HG03460 (cell line): ENCODE data around the gene MYOM3.
"Not testable (repeated sequence)": the region's sequence is repeated elsewhere in the genome, so short reads cannot be mapped to it uniquely, and the experiment has no call there.

Source experiments
- ATAC-seq: cut with Tn5 transposase; IDR thresholded peaks from one replicate; pipeline ENCODE4 v1.9.1; 2021; ENCODE audit not compliant: unreplicated experiment

The MYOM3 gene

DNA sequence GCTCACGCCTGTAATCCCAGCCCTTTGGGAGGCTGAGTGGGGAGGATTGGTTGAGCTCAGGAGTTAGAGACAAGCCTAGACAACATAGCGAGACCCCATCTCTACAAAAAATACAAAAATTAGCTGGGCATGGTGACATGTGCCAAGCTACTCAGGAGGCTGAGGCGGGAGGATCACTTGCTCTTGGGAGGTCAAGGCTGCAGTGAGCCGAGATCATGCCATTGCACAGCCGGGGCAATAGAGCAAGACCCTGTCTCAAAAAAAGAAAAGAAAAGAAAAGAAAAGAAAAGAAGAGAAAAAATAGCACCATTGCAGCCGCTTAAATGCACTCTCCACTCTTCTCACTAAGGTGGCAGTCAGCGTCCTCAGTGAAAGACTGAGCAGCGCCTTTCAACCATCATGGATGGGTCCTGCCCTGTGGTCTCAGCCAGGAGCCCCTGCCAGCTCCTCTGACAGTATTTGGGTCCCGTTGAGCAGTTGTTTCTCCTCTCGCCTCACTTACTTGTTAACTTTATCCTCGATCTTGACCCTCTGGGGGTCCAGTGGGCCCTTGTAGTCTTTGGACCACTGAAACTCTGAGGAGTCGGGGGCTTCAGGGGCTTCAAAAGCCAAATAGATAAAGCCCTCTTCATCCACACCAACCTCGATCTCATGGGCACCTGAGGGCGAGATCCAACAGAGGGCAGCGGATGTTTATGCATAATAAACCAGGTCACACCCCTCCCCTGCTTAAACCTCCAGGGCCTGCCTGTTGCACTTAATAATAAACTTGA is 36.9 kb downstream of the MYOM3 start:
- no peak for ATAC-seq

DNA sequence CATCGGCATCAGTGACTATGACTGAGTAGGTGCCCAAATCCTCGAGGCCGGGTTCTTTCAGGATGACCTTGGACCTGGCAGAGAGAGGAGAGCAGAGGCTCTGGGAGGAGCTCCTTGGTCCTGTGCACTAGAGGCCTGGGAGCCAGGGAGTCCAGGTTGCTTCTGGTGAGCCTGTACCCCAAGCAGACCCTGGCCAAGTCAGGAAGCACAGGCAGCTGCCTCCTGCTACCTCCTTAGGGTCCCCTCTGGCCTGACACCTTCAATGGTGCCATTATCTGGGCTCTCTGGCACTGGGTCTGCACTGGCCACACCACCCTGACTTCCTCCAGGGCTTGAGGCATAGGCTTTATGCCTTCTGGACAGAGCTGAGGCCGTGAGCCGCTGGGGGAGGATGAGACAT is 37.7 kb downstream of the MYOM3 start:
- no peak for ATAC-seq

DNA sequence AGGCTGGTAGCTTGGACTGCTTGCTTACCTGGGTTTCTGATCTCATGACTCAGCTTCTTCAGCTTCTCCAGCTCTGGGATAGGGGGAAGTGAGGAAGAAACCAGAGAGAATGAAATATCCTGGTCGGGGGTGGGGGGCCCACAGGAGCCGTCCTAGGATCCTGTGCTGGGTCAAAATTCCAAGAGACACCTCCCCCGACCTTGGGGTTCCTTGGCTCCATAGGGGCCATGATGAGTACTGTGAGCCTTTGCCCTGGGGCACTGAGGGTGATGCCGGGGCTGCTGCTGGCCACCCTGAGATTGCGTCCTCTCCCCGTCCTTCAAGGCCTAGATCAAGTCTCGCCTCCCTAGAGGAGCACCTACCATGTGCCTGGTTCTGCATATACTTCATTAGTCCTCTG is 40.0 kb downstream of the MYOM3 start:
- ATAC-seq: no peak

DNA sequence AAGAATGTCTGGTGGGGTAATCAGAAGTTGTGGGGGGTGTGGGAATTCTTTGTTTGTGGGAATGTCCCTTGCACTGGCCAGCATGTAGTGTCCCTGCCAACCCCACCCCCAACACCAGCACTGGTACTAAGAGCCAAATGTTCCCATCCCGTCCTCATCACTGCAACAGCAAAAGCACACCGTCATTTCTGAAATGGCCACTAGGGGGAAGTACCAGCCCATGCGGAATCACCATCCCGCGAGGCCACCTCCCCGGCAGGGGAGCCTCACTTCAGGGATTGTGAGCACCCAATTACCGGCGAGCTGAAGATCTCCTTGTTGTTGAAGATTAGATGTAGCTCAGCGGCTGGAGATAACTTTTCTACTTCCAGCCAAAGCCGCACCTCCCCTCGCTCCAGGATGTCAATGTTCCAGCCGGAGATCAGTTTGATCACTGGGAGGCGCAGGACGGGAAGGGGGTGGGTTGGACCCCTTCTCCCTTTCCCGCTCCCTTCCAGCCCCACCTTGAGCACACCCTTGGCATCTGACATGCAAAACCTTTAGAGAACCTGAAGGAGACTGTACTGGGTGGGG is 41.0 kb downstream of the MYOM3 start:
- no peak for ATAC-seq

DNA sequence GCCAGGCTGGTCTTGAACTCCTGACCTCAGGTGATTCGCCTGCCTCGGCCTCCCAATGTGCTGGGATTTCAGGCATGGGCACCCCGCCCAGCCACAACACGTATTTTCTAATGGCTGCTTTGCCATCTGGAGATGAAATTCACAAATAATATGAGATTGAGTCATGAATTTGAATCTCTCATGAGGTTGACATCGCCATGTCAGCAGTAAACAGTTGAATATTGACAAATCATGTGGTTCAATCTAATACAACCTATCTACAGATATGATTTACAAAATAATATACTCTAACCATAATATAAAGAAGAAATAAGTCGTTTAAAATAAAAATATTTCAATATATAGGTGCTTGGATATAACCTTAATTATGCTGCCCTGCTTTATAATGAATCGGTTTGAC is 42.1 kb downstream of the MYOM3 start:
- ATAC-seq: no peak

DNA sequence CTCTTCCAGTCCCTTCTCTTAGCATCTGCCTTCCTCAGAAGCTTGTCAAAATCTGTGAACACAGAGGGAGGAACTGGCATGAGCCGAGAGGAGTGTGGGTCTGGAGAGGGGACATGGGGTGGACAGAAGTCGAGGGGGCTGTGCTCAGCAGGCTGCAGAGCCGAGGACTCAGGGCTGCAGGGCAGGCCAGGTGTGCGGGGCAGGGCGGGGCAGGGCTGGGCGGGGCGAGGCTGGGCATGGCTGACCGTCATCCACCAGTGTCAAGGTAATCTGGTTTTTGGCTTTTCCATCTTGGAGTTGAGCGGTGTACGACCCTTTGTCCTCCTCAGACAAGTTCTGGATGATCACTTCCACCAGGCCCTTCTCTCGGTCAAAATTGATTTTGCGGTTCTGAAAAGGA is 44.0 kb downstream of the MYOM3 start:
- ATAC-seq: no peak

DNA sequence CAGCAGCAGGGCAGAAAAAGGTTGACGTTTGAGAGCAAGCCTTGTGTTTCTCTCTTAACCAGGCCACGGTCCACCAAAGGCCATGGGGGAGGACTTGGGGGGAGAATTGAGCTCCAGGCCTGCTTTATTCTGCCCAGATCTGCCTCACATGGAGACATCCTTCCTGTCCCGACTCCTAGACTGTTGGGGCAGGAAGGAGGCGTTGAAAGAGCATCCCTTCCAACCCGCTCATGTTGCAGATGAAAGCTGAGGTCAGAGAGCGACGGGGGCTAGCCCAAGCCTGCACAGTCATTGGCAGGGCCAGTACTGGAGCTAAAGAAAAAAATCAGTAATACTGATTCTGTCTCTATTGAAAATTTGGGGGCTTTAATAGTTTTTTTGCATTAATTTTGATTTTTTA is 46.6 kb downstream of the MYOM3 start:
- ATAC-seq: no peak

DNA sequence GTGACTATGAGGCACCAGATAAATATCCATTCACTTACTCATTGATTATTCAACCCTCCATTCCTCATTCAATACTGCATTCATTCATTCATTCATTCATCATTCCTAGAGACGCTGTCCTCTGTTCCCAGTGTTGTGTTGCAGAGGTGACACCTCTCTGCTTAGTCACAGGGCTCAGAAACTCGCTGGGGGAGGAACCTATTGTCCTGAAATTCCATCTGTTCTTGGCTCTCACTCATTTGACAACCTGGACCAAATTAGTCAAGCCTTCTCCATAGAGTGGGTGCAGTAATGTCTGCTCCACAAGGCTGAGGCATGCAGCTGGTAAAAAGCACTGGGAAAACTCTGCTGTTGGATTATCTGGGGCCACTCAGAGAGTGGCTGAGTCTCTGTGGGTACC is 49.7 kb downstream of the MYOM3 start:
- ATAC-seq: no peak

DNA sequence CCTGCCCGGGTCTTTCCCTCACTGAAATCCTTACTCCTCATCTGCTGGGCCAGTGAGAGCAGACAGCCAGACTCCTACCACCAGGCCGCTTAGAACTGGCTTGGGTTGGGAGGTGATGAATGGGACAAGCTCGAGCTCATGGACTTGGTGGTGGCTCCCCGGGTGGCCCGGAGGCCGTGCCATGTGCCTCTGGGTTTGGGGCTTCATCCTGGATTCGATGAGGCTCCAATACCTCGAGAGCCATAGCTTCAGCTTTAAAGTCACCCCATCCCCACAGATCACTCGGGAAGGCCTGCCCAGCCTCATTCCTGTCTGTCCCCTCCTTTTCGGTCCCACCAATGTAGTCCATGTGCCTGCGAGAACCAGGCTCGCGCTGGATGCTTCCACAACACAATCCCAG is 51.5 kb downstream of the MYOM3 start:
- ATAC-seq: no peak

DNA sequence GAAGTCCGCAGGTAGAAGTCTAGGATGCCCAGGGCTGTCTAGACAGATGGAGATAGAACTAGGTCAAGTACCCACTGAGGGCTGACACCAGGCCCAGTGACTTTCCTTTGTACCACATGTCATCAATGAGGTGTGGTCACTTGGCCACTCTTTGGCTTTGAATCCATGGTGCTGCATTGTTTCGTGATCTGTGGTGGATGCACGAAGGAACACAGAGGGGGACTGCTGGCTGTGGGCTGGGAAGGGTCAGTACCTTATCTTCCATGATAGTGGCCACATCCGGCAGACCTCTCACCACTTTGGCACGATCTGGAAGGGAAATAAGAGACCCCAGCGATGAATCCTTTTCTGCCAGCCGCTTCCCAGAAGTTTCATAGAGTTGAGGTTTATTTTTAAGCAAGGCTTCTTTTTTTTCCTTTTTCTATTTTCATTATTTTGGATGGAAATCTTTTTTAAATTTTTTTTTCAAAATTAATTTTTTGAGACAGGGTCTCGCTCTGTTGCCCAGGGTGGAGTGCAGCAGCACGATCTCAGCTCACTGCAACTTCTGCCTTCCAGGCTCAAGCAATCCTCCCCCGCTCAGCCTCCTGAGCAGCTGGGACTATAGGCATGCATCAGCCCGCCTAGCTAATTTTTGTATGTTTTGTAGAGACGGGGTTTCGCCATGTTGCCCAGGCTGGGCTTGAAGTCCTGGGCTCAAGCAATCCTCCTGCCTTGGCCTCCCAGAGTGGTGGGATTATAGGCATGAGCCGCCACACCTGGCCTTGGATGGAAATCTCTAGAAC is 53.1 kb downstream of the MYOM3 start:
- ATAC-seq: no peak

DNA sequence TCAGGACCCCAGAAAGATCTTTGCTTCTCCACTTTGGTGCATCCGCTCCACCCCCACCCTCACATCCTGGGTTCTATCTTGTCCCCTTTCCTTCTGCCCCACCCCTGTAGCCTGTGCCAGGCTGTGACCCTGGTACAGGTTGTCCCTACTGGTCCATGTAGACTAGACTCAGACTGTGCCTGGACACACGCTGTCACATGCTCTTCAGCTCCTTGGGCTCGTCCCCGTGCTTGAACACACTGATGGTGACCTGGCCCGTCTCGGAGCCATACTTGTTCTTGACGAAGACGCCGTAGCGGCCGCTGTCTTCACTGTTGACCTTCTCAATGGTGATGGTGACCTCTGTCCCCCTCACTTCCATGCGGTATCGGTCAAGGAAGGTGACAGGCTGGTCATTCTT is 54.8 kb downstream of the MYOM3 start:
- no peak for ATAC-seq

DNA sequence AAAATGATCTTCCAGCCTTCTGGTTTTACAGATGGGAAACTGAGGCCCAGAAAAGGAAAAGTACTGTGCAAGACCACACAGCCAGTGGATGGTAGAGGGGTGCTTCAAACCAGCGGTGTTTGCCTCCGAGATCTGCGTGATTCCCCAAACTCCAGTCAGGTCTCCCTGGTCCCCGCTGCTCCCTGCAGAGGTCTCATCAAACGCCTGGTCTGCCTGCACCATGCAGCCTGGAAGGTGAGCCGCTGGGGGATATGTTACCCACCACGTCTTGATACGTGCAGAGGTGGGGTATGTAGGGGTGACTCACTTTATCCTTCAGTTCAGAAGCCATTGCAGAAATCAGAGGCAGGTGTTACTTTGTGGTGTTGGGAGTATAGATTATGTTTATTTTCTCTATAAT is 56.3 kb downstream of the MYOM3 start:
- no peak for ATAC-seq

DNA sequence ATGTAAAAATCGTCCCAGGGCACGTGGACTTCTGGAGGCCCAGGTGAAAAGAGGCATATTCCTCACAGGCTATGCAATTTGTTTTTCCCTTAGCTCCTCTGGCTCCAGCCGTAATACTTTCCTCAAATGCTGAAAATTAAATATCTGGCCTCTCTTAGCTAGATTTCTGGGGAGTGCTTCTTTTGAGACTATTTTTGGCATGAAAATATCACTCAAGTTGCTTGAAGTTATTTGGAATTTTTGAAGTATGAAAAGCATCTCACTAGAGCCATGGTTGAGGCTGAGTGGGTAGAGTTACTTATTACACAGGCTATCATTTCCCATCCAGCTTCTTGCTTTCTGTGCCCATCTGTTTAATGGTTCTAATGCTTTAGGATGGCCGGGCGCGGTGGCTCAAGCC is 59.7 kb downstream of the MYOM3 start:
- ATAC-seq: no peak

DNA sequence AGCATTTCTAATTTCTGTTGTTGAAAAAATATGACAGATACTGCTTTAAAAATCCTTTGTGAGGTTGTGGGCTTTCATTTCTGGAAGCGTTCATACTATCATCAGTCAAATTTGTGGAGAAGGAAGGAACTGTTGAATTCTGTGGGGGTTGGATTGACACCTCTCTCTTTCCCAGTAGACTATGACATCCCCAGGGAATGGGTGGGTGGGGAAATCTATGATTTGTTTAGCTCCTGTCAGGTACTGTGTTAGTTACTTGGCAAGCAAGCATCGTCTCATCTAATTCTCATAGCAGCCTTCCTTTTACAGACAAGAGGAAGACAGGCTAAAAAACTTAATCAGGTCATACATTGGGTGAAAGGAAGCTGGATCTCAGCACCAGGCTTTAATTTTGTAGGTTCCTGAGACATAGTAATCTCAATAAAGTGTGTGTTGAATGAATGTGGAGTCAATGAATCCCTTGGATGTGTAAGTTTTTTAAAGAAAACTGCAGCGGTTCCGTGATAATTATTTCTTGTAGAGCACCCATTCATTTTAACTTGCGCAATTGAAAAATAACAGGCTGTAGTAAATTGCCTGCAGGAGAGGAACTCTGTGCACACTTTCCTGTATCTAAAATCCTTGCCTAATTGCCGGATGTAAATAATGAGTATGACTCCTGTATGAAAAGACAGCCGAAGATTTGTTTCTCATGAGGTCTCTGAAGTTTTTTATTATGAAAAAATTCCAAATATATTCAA is 60.6 kb downstream of the MYOM3 start:
- ATAC-seq: no peak

DNA sequence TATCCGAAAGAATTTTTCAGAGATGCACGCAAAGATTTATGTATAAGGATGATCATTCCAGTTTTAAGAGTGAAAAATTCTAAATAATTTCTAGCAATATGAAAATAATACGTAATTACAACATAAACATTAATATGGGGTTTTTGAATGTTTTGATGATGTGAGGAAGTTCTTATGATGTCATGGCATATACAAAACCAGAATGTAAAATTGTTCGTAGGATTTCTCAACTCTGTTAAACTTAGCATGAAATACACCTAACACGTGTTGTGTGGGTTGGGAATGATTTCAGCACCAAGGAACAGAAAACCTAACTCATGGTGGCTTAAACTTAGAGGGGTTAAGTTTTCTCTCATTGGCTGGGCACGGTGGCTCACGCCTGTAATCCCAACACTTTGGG is 62.2 kb downstream of the MYOM3 start:
- no peak for ATAC-seq

DNA sequence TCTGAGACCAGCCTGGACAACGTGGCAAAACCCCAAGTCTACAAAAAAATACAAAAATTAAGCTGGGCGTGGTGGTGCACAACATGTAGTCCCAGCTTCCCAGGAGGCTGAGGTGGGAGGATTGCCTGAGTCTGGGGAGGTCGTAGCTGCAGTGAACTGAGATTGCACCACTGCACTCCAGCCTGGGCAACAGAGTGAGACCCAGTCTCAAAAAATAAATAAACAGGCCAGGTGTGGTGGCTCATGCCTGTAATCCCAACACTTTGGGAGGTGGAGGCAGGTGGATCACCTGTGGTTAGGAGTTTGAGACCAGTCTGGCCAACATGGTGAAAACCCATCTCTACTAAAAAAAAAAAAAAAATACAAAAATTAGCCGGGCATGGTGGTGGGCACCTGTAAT is 63.0 kb downstream of the MYOM3 start:
- ATAC-seq: not testable (repeated sequence)

DNA sequence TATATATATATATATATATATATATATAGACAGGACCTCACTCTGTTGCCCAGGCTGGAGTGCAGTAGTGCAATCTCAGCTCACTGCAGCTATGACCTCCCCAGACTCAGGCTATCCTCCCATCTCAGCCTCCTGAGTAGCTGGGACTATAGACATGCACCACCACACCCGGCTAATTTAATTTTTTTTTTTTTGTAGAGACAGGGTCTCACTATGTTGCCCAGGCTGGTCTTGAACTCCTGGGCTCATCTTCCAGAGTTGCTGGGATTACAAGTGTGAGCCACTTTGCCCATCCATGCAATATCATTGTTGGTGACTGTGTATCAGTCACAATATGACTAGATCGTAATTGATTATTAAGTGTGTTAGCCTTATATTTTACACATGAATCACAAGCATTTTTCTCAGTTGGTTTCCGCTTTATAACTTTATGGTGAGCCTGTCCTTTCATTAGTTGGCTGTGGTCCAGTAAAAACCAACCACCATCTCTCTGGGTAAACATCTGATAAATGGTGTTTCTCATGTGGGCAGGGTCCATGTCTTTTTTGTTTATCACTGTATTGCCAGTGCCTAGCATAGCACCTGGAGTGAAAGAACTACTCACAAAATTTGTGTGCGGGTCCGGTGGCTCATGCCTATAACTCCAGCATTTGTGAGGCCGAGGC is 63.6 kb downstream of the MYOM3 start:
- ATAC-seq: no peak

DNA sequence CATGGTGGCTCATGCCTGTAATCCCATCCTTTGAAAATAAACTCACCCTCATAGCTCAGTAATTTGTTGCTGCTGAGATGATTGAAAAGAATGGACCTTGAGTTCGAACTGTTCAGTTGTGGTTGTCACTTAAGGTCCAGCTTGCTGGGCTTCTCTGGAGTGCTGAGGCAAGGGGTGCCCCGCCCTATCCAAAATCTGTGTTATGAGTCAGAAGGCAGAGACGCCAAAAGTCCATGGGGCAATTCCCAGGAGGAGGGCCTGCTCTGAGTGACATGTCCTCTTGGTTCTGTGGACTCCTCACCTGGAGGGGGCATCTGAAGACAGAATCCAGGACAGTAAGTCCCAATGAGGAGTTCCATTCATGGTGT is 64.8 kb downstream of the MYOM3 start:
- no peak for ATAC-seq

DNA sequence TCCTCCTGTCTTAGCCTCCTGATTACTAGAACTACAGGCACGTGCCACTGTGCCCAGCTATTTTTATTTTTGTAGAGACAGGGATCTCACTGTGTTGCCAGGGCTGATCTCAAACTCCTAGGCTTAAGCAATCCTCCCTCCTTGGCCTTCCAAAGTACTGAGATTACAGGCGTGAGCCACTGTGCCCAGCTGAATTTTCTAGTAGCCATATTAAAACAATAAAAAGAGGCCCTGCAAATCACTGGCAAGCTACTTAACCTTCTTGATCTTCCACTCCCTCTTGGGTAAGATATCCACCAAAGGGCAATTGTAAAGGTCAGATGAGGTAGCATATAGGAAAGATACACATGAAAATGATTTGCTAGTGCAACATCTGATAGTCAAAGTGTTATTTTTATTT is 66.2 kb downstream of the MYOM3 start:
- no peak for ATAC-seq

DNA sequence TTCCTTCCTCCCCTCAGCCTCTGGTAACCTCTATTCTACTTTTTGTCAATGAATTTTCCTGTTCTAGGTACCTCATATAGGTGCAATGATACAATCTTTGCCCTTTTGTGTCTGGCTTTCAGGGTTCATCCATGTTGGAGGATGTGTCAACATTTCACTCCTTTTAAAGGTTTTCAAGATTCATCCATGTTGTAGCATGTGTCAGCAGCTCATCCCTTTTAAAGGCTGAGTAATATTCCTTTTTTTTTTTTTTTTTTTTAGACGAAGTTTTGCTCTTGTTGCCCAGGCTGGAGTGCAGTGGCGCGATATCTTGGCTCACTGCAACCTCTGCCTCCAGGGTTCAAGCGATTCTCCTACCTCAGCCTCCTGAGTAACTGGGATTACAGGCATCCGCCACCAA is 67.3 kb downstream of the MYOM3 start:
- not testable (repeated sequence) for ATAC-seq
